GM10266 (cell line): Measurements from ENCODE around the gene USP13.

ENCODE experiments used
- DNase-seq: peaks from one replicate; pipeline ENCODE4 v3.0.0; 2012; ENCODE audit errors: extremely low spot score
- CTCF ChIP-seq: IDR thresholded peaks from 2 replicates; pipeline ENCODE4 v1.5.1; 2012; ENCODE audit warnings: mild to moderate bottlenecking, low read depth; ENCODE audit not compliant: control insufficient read depth, insufficient read depth; ENCODE audit errors: missing control alignments

Gene USP13

GRCh38 chr3:179706233-179706632, 53.4 kb downstream of the USP13 start:
- no peak for TF ChIP-seq CTCF
- no peak for DNase-seq

GRCh38 chr3:179710079-179710478, 57.2 kb downstream of the USP13 start:
- DNase-seq, result no peak
- no peak for TF ChIP-seq CTCF

- no peak for TF ChIP-seq CTCF
- no peak for DNase-seq
These were observed 60.8 kb downstream of the USP13 start for GRCh38 chr3:179713643-179714090.

DNA sequence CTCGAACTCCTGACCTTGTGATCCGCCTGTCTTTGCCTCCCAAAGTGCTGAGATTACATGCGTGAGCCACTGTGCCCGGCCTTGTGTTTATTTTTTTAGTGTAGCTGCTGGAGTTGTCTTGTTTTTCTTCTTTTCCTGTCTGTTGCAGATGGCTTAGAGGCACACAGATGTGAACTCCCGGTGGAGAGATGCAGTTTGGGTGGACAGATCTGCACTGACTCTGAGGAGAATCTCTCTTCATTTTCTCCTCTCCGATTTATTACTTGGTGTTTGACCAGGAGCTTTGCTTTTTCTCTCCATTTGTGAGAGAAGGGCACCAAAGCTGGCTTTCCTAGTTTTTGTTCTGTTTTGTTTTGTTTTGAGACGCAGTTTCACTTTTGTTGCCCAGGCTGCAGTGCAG, 62.7 kb downstream of the USP13 start:
- no peak for TF ChIP-seq CTCF
- no peak for DNase-seq

- TF ChIP-seq CTCF, result no peak
- DNase-seq, result no peak
These were observed 63.4 kb downstream of the USP13 start for GRCh38 chr3:179716226-179716625.

DNA sequence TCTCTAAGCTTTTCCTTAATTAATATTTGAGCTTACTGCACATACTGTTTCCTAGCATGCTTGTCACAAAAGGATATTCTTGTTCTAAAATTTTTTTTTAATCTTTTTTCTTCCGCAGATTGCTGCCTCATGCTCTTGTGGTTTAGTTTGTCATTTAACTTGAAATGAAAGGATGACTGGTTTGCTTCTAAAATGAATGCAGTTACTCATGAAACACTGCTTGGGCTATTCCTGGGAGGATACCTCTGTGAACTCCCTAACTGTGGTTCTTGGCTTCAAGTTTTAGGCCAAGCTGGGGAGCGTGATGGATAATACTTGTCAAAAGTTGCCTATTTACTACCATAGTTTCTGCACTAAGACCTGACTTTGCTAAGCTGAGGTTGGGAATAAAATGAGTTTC, 64.0 kb downstream of the USP13 start:
- DNase-seq, result no peak
- no peak for TF ChIP-seq CTCF

GRCh38 chr3:179717219-179717618, 64.4 kb downstream of the USP13 start:
- TF ChIP-seq CTCF, result no peak
- no peak for DNase-seq
